Measurements from ENCODE around the gene OGDH. TPM values are rescaled to one million over a fixed set of nuclear protein-coding genes. Genes with fewer than 3 reads are reported as not detected.

OGDH gene
- total RNA-seq, 1 donor from 2014 or later: 73.7 TPM

DNA sequence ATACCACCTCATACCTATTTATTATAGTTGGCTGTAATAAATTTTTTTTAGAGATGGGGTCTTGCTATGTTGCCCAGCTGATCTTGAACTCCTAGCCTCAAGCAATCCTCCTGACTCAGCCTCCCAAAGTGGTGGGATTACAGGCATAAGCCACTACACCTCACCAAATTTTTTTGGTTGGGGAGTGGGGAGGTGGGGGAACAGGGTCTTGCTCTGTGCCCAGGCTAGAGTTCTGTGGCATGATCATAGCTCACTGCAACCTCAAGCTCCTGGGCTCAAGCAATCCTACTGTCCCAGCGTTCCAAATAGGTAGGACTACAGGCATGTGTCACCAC lies 3.9 kb upstream of the OGDH start:
- Mint-ChIP-seq H3K36me3 (ENCODE audit: low read depth, unreplicated experiment) (no peaks in the 10 kb centered on the region), H3K27ac (ENCODE audit: unreplicated experiment) (no peak overlapping the region), H3K4me3 (ENCODE audit: unreplicated experiment) (no peak overlapping the region), H3K4me1 (ENCODE audit: low read depth, unreplicated experiment) (peaks cover 3% of the 10 kb centered on the region), H3K9me3 (ENCODE audit: unreplicated experiment) (no peaks in the 10 kb centered on the region), H3K27me3 (ENCODE audit: low read depth, unreplicated experiment) (peaks cover 10% of the 10 kb centered on the region)
- no peak overlapping the region for H3K9ac ChIP-seq (ENCODE audit: low read length)
- H3K27me3 ChIP-seq (ENCODE audit: insufficient read depth, low read length): no peaks in the 10 kb centered on the region
- no peak overlapping the region for H3K4me3 ChIP-seq (ENCODE audit: insufficient read depth, low read depth, low read length)
- no peaks in the 10 kb centered on the region for H3K9me3 ChIP-seq (ENCODE audit: insufficient read depth, low read depth, low read length)
- DNase-seq (ENCODE audit: low read depth): no peak
- H4K20me1 ChIP-seq (ENCODE audit: insufficient read depth, low read length): peaks cover 6% of the 10 kb centered on the region
- no peak for FAIRE-seq
- H3K4me2 ChIP-seq (ENCODE audit: low read length): no peak overlapping the region
- H3K79me2 ChIP-seq (ENCODE audit: insufficient read depth, low read length): peaks cover 8% of the 10 kb centered on the region
- H3K27ac ChIP-seq (ENCODE audit: low read depth, low read length): no peak overlapping the region
- no peaks in the 10 kb centered on the region for H3K36me3 ChIP-seq (ENCODE audit: insufficient read depth, low read length)
- peaks cover 6% of the 10 kb centered on the region for H3K4me1 ChIP-seq (ENCODE audit: insufficient read depth, low read length)
- TF ChIP-seq, protein P1, sequence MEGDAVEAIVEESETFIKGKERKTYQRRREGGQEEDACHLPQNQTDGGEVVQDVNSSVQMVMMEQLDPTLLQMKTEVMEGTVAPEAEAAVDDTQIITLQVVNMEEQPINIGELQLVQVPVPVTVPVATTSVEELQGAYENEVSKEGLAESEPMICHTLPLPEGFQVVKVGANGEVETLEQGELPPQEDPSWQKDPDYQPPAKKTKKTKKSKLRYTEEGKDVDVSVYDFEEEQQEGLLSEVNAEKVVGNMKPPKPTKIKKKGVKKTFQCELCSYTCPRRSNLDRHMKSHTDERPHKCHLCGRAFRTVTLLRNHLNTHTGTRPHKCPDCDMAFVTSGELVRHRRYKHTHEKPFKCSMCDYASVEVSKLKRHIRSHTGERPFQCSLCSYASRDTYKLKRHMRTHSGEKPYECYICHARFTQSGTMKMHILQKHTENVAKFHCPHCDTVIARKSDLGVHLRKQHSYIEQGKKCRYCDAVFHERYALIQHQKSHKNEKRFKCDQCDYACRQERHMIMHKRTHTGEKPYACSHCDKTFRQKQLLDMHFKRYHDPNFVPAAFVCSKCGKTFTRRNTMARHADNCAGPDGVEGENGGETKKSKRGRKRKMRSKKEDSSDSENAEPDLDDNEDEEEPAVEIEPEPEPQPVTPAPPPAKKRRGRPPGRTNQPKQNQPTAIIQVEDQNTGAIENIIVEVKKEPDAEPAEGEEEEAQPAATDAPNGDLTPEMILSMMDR (IDR thresholded peaks at IDR 0.05; ENCODE audit: insufficient read depth, low read depth, low read length): no peak
- TF ChIP-seq EZH2 (IDR thresholded peaks at IDR 0.05; ENCODE audit: insufficient read depth, low read length): no peak
- H2AFZ ChIP-seq (ENCODE audit: low read depth, low read length): no peak overlapping the region

DNA sequence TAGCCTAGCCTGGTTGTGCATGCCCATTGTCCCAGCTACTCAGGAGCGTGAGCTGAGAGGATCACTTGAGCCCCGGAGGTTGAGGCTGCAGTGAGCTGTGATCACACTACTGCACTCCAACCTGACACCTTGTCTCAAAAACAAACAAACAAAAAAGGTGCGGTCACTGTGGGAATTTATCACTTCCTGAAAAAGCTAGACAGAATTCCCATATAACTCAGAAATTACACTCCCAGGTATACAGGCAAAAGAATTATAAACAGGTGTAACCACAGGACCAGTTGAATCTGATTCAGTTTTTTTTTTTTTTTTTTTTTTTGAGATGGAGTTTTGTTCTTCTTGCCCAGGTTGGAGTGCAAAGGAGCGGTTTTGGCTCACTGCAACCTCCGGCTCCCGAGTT lies 3.2 kb upstream of the OGDH start:
- Histone ChIP-seq H3K79me2 (ENCODE audit: insufficient read depth, low read length) (peaks cover 13% of the 10 kb centered on the region), H4K20me1 (ENCODE audit: insufficient read depth, low read length) (peaks cover 7% of the 10 kb centered on the region), H3K27me3 (ENCODE audit: insufficient read depth, low read length) (no peaks in the 10 kb centered on the region), H3K4me2 (ENCODE audit: low read length) (no peak overlapping the region), H2AFZ (ENCODE audit: low read depth, low read length) (no peak overlapping the region), H3K27ac (ENCODE audit: low read depth, low read length) (no peak overlapping the region), H3K36me3 (ENCODE audit: insufficient read depth, low read length) (no peaks in the 10 kb centered on the region), H3K4me3 (ENCODE audit: insufficient read depth, low read depth, low read length) (no peak overlapping the region), H3K9ac (ENCODE audit: low read length) (no peak overlapping the region), H3K9me3 (ENCODE audit: insufficient read depth, low read depth, low read length) (no peaks in the 10 kb centered on the region), H3K4me1 (ENCODE audit: insufficient read depth, low read length) (peaks cover 6% of the 10 kb centered on the region)
- Mint-ChIP-seq H3K9me3 (ENCODE audit: unreplicated experiment) (no peaks in the 10 kb centered on the region), H3K27me3 (ENCODE audit: low read depth, unreplicated experiment) (peaks cover 10% of the 10 kb centered on the region), H3K4me3 (ENCODE audit: unreplicated experiment) (no peak overlapping the region), H3K27ac (ENCODE audit: unreplicated experiment) (no peak overlapping the region), H3K36me3 (ENCODE audit: low read depth, unreplicated experiment) (no peaks in the 10 kb centered on the region), H3K4me1 (ENCODE audit: low read depth, unreplicated experiment) (peaks cover 3% of the 10 kb centered on the region)
- DNase-seq (ENCODE audit: low read depth): no peak
- FAIRE-seq: no peak
- no peak for TF ChIP-seq EZH2 (IDR thresholded peaks at IDR 0.05; ENCODE audit: insufficient read depth, low read length)
- TF ChIP-seq, protein P1 (IDR thresholded peaks at IDR 0.05; ENCODE audit: insufficient read depth, low read depth, low read length): no peak

DNA sequence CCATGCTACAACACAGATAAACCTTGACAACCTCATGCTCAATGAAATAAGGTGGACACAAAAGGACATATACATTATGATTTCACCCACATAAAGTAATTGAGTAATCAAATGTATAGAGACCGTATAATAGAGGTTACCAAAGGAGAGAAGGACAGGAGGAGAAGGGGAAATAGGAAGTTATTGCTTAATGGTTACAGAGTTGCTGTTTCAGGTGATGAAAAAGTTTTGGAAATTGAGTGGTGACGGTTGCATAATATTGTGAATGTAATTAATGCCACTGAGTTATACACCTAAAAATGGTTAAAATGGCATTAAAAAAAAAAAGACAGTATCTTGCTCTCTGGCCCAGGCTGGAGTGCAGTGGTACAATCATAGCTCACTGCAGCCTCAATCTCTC lies 1.5 kb upstream of the OGDH start:
- H3K36me3 ChIP-seq (ENCODE audit: insufficient read depth, low read length): no peaks in the 10 kb centered on the region
- H3K27ac Mint-ChIP-seq (ENCODE audit: unreplicated experiment): no peak overlapping the region
- no peak overlapping the region for H3K9ac ChIP-seq (ENCODE audit: low read length)
- H3K9me3 ChIP-seq (ENCODE audit: insufficient read depth, low read depth, low read length): no peaks in the 10 kb centered on the region
- TF ChIP-seq EZH2 (IDR thresholded peaks at IDR 0.05; ENCODE audit: insufficient read depth, low read length): no peak
- TF ChIP-seq, protein P1 (IDR thresholded peaks at IDR 0.05; ENCODE audit: insufficient read depth, low read depth, low read length): no peak
- H3K4me3 ChIP-seq (ENCODE audit: insufficient read depth, low read depth, low read length): no peak overlapping the region
- no peak overlapping the region for H3K27ac ChIP-seq (ENCODE audit: low read depth, low read length)
- DNase-seq (ENCODE audit: low read depth): no peak
- H3K4me3 Mint-ChIP-seq (ENCODE audit: unreplicated experiment): no peak overlapping the region
- H3K36me3 Mint-ChIP-seq (ENCODE audit: low read depth, unreplicated experiment): no peaks in the 10 kb centered on the region
- peaks cover 13% of the 10 kb centered on the region for H3K4me1 ChIP-seq (ENCODE audit: insufficient read depth, low read length)
- H3K9me3 Mint-ChIP-seq (ENCODE audit: unreplicated experiment): no peaks in the 10 kb centered on the region
- H3K27me3 ChIP-seq (ENCODE audit: insufficient read depth, low read length): no peaks in the 10 kb centered on the region
- FAIRE-seq: no peak
- peaks cover 10% of the 10 kb centered on the region for H3K27me3 Mint-ChIP-seq (ENCODE audit: low read depth, unreplicated experiment)
- peaks cover 31% of the 10 kb centered on the region for H3K79me2 ChIP-seq (ENCODE audit: insufficient read depth, low read length)
- peaks cover 10% of the 10 kb centered on the region for H3K4me1 Mint-ChIP-seq (ENCODE audit: low read depth, unreplicated experiment)
- no peak overlapping the region for H3K4me2 ChIP-seq (ENCODE audit: low read length)
- peaks cover 19% of the 10 kb centered on the region for H4K20me1 ChIP-seq (ENCODE audit: insufficient read depth, low read length)
- H2AFZ ChIP-seq (ENCODE audit: low read depth, low read length): no peak overlapping the region
